ENCODE results near the gene KCNA5.

Gene KCNA5

GRCh38 chr12:5064913-5065490 is 21.3 kb downstream of the KCNA5 start:
- DNase-seq (ENCODE audit: low spot score), result no peak

GRCh38 chr12:5066251-5066650 is 22.6 kb downstream of the KCNA5 start:
- DNase-seq (ENCODE audit: low spot score), result no peak

GRCh38 chr12:5068126-5068525 is 24.4 kb downstream of the KCNA5 start:
- DNase-seq (ENCODE audit: low spot score), result no peak

GRCh38 chr12:5068619-5069018 is 24.9 kb downstream of the KCNA5 start:
- DNase-seq (ENCODE audit: low spot score), result no peak

GRCh38 chr12:5070090-5070489 is 26.4 kb downstream of the KCNA5 start:
- DNase-seq (ENCODE audit: low spot score), result no peak

GRCh38 chr12:5071496-5071895 is 27.8 kb downstream of the KCNA5 start:
- no peak for DNase-seq (ENCODE audit: low spot score)

- peak; percentile 52 for DNase-seq (ENCODE audit: low spot score)
These were observed 28.6 kb downstream of the KCNA5 start for GRCh38 chr12:5072311-5072710.

GRCh38 chr12:5073054-5073453 is 29.4 kb downstream of the KCNA5 start:
- no peak for DNase-seq (ENCODE audit: low spot score)

GRCh38 chr12:5073853-5074252 is 30.2 kb downstream of the KCNA5 start:
- no peak for DNase-seq (ENCODE audit: low spot score)

GRCh38 chr12:5076761-5077160 is 33.1 kb downstream of the KCNA5 start:
- no peak for DNase-seq (ENCODE audit: low spot score)

- no peak for DNase-seq (ENCODE audit: low spot score)
These were observed 34.7 kb downstream of the KCNA5 start for GRCh38 chr12:5078423-5078822.

GRCh38 chr12:5081016-5081415 is 37.3 kb downstream of the KCNA5 start:
- DNase-seq (ENCODE audit: low spot score), result peak; percentile 91

GRCh38 chr12:5083955-5084849 is 40.5 kb downstream of the KCNA5 start:
- DNase-seq (ENCODE audit: low spot score), result peak; percentile 81

GRCh38 chr12:5085896-5086295 is 42.2 kb downstream of the KCNA5 start:
- DNase-seq (ENCODE audit: low spot score), result no peak

- no peak for DNase-seq (ENCODE audit: low spot score)
These were observed 44.3 kb downstream of the KCNA5 start for GRCh38 chr12:5087831-5088554.

GRCh38 chr12:5088586-5089264 is 45.0 kb downstream of the KCNA5 start:
- no peak for DNase-seq (ENCODE audit: low spot score)

- DNase-seq (ENCODE audit: low spot score), result no peak
These were observed 50.9 kb downstream of the KCNA5 start for GRCh38 chr12:5094551-5094950.

GRCh38 chr12:5094986-5095385 is 51.3 kb downstream of the KCNA5 start:
- DNase-seq (ENCODE audit: low spot score), result no peak
